Measurements from ENCODE around the gene ENTPD5.

ENTPD5 gene

GRCh38 chr14:73913256-73913655, 105.8 kb downstream of the ENTPD5 start:
- no peak overlapping the region for H3K4me3 ChIP-seq (ENCODE audit: low read depth, low read length)
- TF ChIP-seq CTCF (IDR thresholded peaks at IDR 0.05; ENCODE audit: borderline replicate concordance, insufficient read depth, low read depth, low read length), result no peak

- TF ChIP-seq CTCF (IDR thresholded peaks at IDR 0.05; ENCODE audit: borderline replicate concordance, insufficient read depth, low read depth, low read length), result no peak
- H3K4me3 ChIP-seq (ENCODE audit: low read depth, low read length), result no peak overlapping the region
These were observed 109.4 kb downstream of the ENTPD5 start for GRCh38 chr14:73909681-73910080.

All from GM12875 (cell line).